Astrocyte (in vitro differentiated cells and primary cell): Measurements from ENCODE around the gene GSN. TPM values are rescaled to one million over a fixed set of nuclear protein-coding genes. Genes with fewer than 3 reads are reported as not detected.
A peak's percentile ranks its signal among the peaks of the same experiment; 100 is the strongest.

Source experiments
- DNase-seq: peaks from one replicate; pipeline ENCODE4 v3.0.0-alpha.2; 2010; ENCODE audit warnings: low read depth
- FAIRE-seq: peaks from 2 replicates; lab custom pipeline; 2011; peaks lifted over from hg19 to GRCh38; lab: Jason Lieb, UNC
- H2AFZ ChIP-seq: 2 replicates; pipeline ENCODE4 v1.6.0; 2012; ENCODE audit warnings: low read depth, low read length, inconsistent platforms
- H3K27ac ChIP-seq: 2 replicates; pipeline ENCODE4 v1.5.1; 2011; ENCODE audit warnings: low read depth, low read length, inconsistent platforms
- H3K27me3 ChIP-seq: 2 replicates; pipeline ENCODE4 v1.6.0; 2011; ENCODE audit warnings: low read length, inconsistent platforms; ENCODE audit not compliant: insufficient read depth
- H3K36me3 ChIP-seq: 2 replicates; pipeline ENCODE4 v1.5.1; 2011; ENCODE audit warnings: low read length, inconsistent platforms; ENCODE audit not compliant: insufficient read depth
- H3K4me1 ChIP-seq: 2 replicates; pipeline ENCODE4 v1.5.1; 2011; ENCODE audit warnings: low read length, inconsistent platforms; ENCODE audit not compliant: insufficient read depth
- H3K4me2 ChIP-seq: 2 replicates; pipeline ENCODE4 v1.6.0; 2012; ENCODE audit warnings: low read length, inconsistent platforms
- H3K4me3 ChIP-seq: 2 replicates; pipeline ENCODE4 v1.5.1; 2011; ENCODE audit warnings: low read depth, mild to moderate bottlenecking, low read length, inconsistent platforms; ENCODE audit not compliant: insufficient read depth
- H3K79me2 ChIP-seq: 2 replicates; pipeline ENCODE4 v1.6.0; 2012; ENCODE audit warnings: mild to moderate bottlenecking, low read length, inconsistent platforms; ENCODE audit not compliant: insufficient read depth
- H3K9ac ChIP-seq: 2 replicates; pipeline ENCODE4 v1.6.0; 2012; ENCODE audit warnings: mild to moderate bottlenecking, low read length, inconsistent platforms
- H3K9me3 ChIP-seq: 2 replicates; pipeline ENCODE4 v1.5.1; 2012; ENCODE audit warnings: low read depth, mild to moderate bottlenecking, low read length, inconsistent platforms; ENCODE audit not compliant: insufficient read depth
- H4K20me1 ChIP-seq: 2 replicates; pipeline ENCODE4 v1.6.0; 2012; ENCODE audit warnings: low read length, inconsistent platforms; ENCODE audit not compliant: insufficient read depth
- H3K27ac Mint-ChIP-seq: one replicate; pipeline ENCODE4 v1.8.0; 2021; ENCODE audit warnings: mild to moderate bottlenecking, mixed read lengths; ENCODE audit not compliant: unreplicated experiment
- H3K27me3 Mint-ChIP-seq: one replicate; pipeline ENCODE4 v1.8.0; 2021; ENCODE audit warnings: low read depth, mixed read lengths; ENCODE audit not compliant: unreplicated experiment
- H3K36me3 Mint-ChIP-seq: one replicate; pipeline ENCODE4 v1.8.0; 2021; ENCODE audit warnings: low read depth, mixed read lengths; ENCODE audit not compliant: unreplicated experiment
- H3K4me1 Mint-ChIP-seq: one replicate; pipeline ENCODE4 v1.8.0; 2021; ENCODE audit warnings: low read depth, mixed read lengths; ENCODE audit not compliant: unreplicated experiment
- H3K4me3 Mint-ChIP-seq: one replicate; pipeline ENCODE4 v1.8.0; 2021; ENCODE audit warnings: mild to moderate bottlenecking, moderate library complexity, mixed read lengths; ENCODE audit not compliant: unreplicated experiment
- H3K9me3 Mint-ChIP-seq: one replicate; pipeline ENCODE4 v1.8.0; 2021; ENCODE audit warnings: mild to moderate bottlenecking, mixed read lengths; ENCODE audit not compliant: unreplicated experiment
- CTCF ChIP-seq: IDR thresholded peaks from 2 replicates; pipeline ENCODE4 v1.5.1; 2011; ENCODE audit warnings: low read depth, mild to moderate bottlenecking, inconsistent platforms, low read length, moderate library complexity; ENCODE audit not compliant: insufficient read depth
- EZH2 ChIP-seq: IDR thresholded peaks from 2 replicates; pipeline ENCODE4 v1.6.1; 2012; ENCODE audit warnings: mild to moderate bottlenecking, low read length, inconsistent platforms; ENCODE audit not compliant: insufficient read depth
- total RNA-seq: library from RNA; stranded (reverse); gene quantifications from 2 replicates; pipeline ENCODE4 v1.2.1, GENCODE V29; 2021

Gene GSN
- total RNA-seq, 1 donor from 2014 or later, result 260 TPM

DNA sequence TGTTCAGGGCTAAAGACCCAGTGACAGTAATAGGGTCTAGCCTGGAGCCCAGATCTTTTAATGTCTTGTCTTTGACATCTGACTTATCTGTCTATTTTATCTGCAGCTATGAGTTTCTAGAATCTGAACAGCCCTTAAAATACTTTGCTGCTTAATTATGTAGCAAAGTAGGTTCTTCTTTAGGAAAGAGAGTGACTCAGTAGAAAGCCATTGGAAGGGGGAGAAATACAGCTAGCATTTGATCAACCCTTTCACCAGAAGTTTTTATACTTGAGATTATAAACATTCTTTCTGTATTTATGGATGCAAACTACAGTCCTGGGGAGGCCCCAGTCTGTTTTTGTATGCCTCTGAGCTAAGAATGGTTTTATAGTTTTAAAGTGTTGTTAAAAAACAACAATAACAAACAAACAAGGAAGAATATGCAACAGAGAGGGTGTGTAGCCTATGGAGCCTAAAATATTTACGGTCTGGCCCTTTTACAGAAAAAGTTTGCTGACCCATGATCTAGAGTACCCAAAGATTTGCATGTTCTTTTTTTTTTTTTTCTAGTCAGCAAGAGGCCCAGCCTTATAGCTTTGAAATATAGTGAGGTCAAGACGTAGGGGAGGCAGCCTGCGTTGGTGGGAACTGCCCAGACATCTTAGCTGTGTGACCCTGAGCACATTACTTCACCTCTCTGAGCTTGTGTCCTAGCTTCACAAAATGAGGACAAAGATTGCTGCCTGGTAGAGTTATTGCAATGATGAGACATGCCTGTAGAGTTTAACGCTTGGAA lies 9.7 kb downstream of the GSN start:
- Histone ChIP-seq H2AFZ (no peak overlapping the region), H3K4me3 (peak overlapping the region; percentile 26), H3K79me2 (peaks cover 69% of the 10 kb centered on the region), H4K20me1 (peaks cover 8% of the 10 kb centered on the region), H3K27me3 (no peaks in the 10 kb centered on the region), H3K36me3 (peaks cover under 1% of the 10 kb centered on the region), H3K27ac (peak overlapping the region; percentile 91), H3K9ac (peak overlapping the region; percentile 72), H3K9me3 (no peaks in the 10 kb centered on the region), H3K4me1 (peaks cover 62% of the 10 kb centered on the region), H3K4me2 (peak overlapping the region; percentile 83)
- peak overlapping the region; percentile 94 for H3K27ac Mint-ChIP-seq
- TF ChIP-seq CTCF (no peak), EZH2 (no peak)
- DNase-seq, result peak; percentile 74
- peaks cover 17% of the 10 kb centered on the region for H3K36me3 Mint-ChIP-seq
- FAIRE-seq, result no peak
- H3K4me3 Mint-ChIP-seq, result peak overlapping the region; percentile 22
- H3K4me1 Mint-ChIP-seq, result peaks cover 72% of the 10 kb centered on the region
- H3K27me3 Mint-ChIP-seq, result no peaks in the 10 kb centered on the region
- H3K9me3 Mint-ChIP-seq, result no peaks in the 10 kb centered on the region

- peak overlapping the region; percentile 91 for H3K27ac ChIP-seq
- no peaks in the 10 kb centered on the region for H3K36me3 ChIP-seq
- peak overlapping the region; percentile 26 for H3K4me3 ChIP-seq
- TF ChIP-seq EZH2 (no peak), CTCF (peak; percentile 93)
- no peaks in the 10 kb centered on the region for H3K27me3 Mint-ChIP-seq
- peak overlapping the region; percentile 94 for H3K27ac Mint-ChIP-seq
- peaks cover under 1% of the 10 kb centered on the region for H3K9me3 Mint-ChIP-seq
- H3K4me2 ChIP-seq, result peak overlapping the region; percentile 83
- H3K4me1 ChIP-seq, result peaks cover 61% of the 10 kb centered on the region
- FAIRE-seq (peak; percentile 49), DNase-seq (peak; percentile 99)
- H3K4me3 Mint-ChIP-seq, result peak overlapping the region; percentile 70
- H3K36me3 Mint-ChIP-seq, result peaks cover 22% of the 10 kb centered on the region
- peaks cover 74% of the 10 kb centered on the region for H3K4me1 Mint-ChIP-seq
- no peaks in the 10 kb centered on the region for H3K9me3 ChIP-seq
- no peak overlapping the region for H2AFZ ChIP-seq
- H3K9ac ChIP-seq, result peak overlapping the region; percentile 72
- H4K20me1 ChIP-seq, result peaks cover 6% of the 10 kb centered on the region
- H3K27me3 ChIP-seq, result no peaks in the 10 kb centered on the region
- H3K79me2 ChIP-seq, result peaks cover 61% of the 10 kb centered on the region
Measured at GRCh38 chr9:121278477-121279261, 10.7 kb downstream of the GSN start.
